DND-41 (cell line): ENCODE data around the gene DLGAP4.

Source experiments
- CTCF ChIP-seq: IDR thresholded peaks from 2 replicates; pipeline ENCODE4 v1.5.1; 2012; ENCODE audit warnings: borderline replicate concordance, low read length, moderate library complexity, mild to moderate bottlenecking; ENCODE audit not compliant: poor library complexity, severe bottlenecking; ENCODE audit errors: extremely low read depth
- EZH2 ChIP-seq: IDR thresholded peaks from 3 replicates; pipeline ENCODE4 v1.6.1; 2012; ENCODE audit warnings: borderline replicate concordance, low read depth, mild to moderate bottlenecking, moderate library complexity, low read length, inconsistent platforms; ENCODE audit not compliant: severe bottlenecking

- no peak for TF ChIP-seq CTCF
- no peak for TF ChIP-seq EZH2
These were observed 179.1 kb downstream of the DLGAP4 start for GRCh38 chr20:36485286-36485685.
